ENCODE data around the gene CBR3. TPM values are rescaled to one million over a fixed set of nuclear protein-coding genes. Genes with fewer than 3 reads are reported as not detected.

CBR3 gene
- total and polyA plus RNA-seq, 4 donors, result 0.23 to 9.0 (median 4.7) TPM

- 52 to 72% methylated on average over 8 of the region's 8 CpGs for WGBS, 2 donors
- Histone ChIP-seq H3K27me3 (ENCODE audit: control insufficient read depth in 3 of 3, insufficient read depth in 3 of 3, low read length in 2 of 3) (no peaks in the 10 kb centered on the region), H3K4me1 (ENCODE audit: control insufficient read depth in 5 of 5, insufficient read depth in 5 of 5, low read length in 5 of 5) (peaks cover 0 to 8% (median 4%) of the 10 kb centered on the region in 5 donors), H3K9me3 (ENCODE audit: control insufficient read depth in 4 of 4, insufficient read depth in 3 of 4, low read length in 3 of 4) (no peaks in the 10 kb centered on the region), H3K4me3 (no peak overlapping the region), H3K27ac (ENCODE audit: low read depth in 1 of 2, low read length in 1 of 2) (peak overlapping the region; percentile 20 to 60), H3K36me3 (ENCODE audit: control insufficient read depth in 4 of 4, insufficient read depth in 4 of 4, low read length in 4 of 4) (no peaks in the 10 kb centered on the region), H3K9ac (ENCODE audit: insufficient read depth in 1 of 2, low read length in 2 of 2) (no peak overlapping the region)
- ATAC-seq (ENCODE audit: insufficient read depth, low FRiP score), result peak; percentile 65
- no peak for TF ChIP-seq CTCF (IDR thresholded peaks at IDR 0.05; ENCODE audit: control extremely low read depth, extremely low read depth)
- DNase-seq, result no peak
Measured at GRCh38 chr21:36188081-36188681, 53.3 kb downstream of the CBR3 start.

DNA sequence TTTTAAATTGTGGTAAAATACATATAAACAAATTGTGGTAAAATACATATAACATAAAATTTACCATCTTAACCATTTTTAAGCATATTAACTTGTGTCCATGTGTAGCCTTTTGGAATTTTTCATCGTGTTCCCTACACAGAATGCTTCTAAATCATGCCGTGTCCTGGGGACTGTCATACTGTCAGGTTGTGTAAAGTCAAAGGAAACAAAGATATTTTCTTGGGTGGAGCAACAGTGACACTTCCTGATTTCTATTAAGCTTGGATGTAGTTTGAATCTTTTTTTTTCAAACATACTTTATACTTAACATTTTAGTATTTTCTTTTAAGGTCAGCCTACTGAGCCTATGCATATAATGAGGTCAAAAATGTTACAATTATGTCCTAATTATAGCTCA lies 54.1 kb downstream of the CBR3 start:
- Histone ChIP-seq H3K27ac (ENCODE audit: low read depth in 1 of 2, low read length in 1 of 2) (no peak overlapping the region), H3K4me3 (no peak overlapping the region), H3K36me3 (ENCODE audit: control insufficient read depth in 4 of 4, insufficient read depth in 4 of 4, low read length in 4 of 4) (no peaks in the 10 kb centered on the region), H3K4me1 (ENCODE audit: control insufficient read depth in 5 of 5, insufficient read depth in 5 of 5, low read length in 5 of 5) (peaks cover 0 to 8% (median 4%) of the 10 kb centered on the region in 5 donors), H3K9me3 (ENCODE audit: control insufficient read depth in 4 of 4, insufficient read depth in 3 of 4, low read length in 3 of 4) (no peaks in the 10 kb centered on the region), H3K27me3 (ENCODE audit: control insufficient read depth in 3 of 3, insufficient read depth in 3 of 3, low read length in 2 of 3) (no peaks in the 10 kb centered on the region), H3K9ac (ENCODE audit: insufficient read depth in 1 of 2, low read length in 2 of 2) (no peak overlapping the region)
- 12 to 43% methylated on average over 2 of the region's 2 CpGs for WGBS, 2 donors
- DNase-seq (no peak), ATAC-seq (ENCODE audit: insufficient read depth, low FRiP score) (no peak)
- TF ChIP-seq CTCF (IDR thresholded peaks at IDR 0.05; ENCODE audit: control extremely low read depth, extremely low read depth), result no peak

GRCh38 chr21:36190736-36191135 lies 55.9 kb downstream of the CBR3 start:
- H3K27ac ChIP-seq (ENCODE audit: low read depth in 1 of 2, low read length in 1 of 2), result no peak overlapping the region
- ATAC-seq (ENCODE audit: insufficient read depth, low FRiP score) (no peak), DNase-seq (no peak)
- H3K4me3 ChIP-seq, result no peak overlapping the region
- H3K36me3 ChIP-seq (ENCODE audit: control insufficient read depth in 4 of 4, insufficient read depth in 4 of 4, low read length in 4 of 4), result no peaks in the 10 kb centered on the region
- no peak overlapping the region for H3K9ac ChIP-seq (ENCODE audit: insufficient read depth in 1 of 2, low read length in 2 of 2)
- peaks cover 0 to 8% (median 4%) of the 10 kb centered on the region in 5 donors for H3K4me1 ChIP-seq (ENCODE audit: control insufficient read depth in 5 of 5, insufficient read depth in 5 of 5, low read length in 5 of 5)
- 94 to 97% methylated on average over 4 of the region's 4 CpGs for WGBS, 2 donors
- H3K27me3 ChIP-seq (ENCODE audit: control insufficient read depth in 3 of 3, insufficient read depth in 3 of 3, low read length in 2 of 3), result no peaks in the 10 kb centered on the region
- no peak for TF ChIP-seq CTCF (IDR thresholded peaks at IDR 0.05; ENCODE audit: control extremely low read depth, extremely low read depth)
- no peaks in the 10 kb centered on the region for H3K9me3 ChIP-seq (ENCODE audit: control insufficient read depth in 4 of 4, insufficient read depth in 3 of 4, low read length in 3 of 4)

DNA sequence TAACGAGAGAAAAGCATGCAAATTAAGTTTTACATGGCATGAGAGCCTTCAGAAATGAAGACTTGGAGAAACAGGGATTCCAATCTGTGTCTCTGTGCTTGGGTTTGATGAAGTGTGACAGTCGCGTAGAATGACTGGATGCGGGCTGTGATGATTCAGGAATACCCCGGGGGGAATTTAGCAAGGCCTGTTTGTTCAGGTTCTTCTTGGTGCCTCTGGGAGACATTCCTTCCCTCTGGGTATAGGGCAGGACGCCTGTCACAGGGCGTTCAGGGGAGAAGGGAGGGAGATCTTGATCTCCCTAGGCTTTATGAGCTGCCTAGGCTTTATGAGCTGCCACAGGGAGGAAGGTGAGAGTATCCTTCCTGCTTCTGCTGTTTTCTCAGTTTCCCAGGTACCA lies 58.3 kb downstream of the CBR3 start:
- ATAC-seq (ENCODE audit: insufficient read depth, low FRiP score), result no peak

More for the DNA sequence above, 58.3 kb downstream of the CBR3 start:
- Histone ChIP-seq H3K4me1 (ENCODE audit: control insufficient read depth in 5 of 5, insufficient read depth in 5 of 5, low read length in 5 of 5) (peaks cover 0 to 3% (median 3%) of the 10 kb centered on the region in 5 donors), H3K27me3 (ENCODE audit: control insufficient read depth in 3 of 3, insufficient read depth in 3 of 3, low read length in 2 of 3) (no peaks in the 10 kb centered on the region), H3K9me3 (ENCODE audit: control insufficient read depth in 4 of 4, insufficient read depth in 3 of 4, low read length in 3 of 4) (no peaks in the 10 kb centered on the region), H3K36me3 (ENCODE audit: control insufficient read depth in 4 of 4, insufficient read depth in 4 of 4, low read length in 4 of 4) (no peaks in the 10 kb centered on the region), H3K27ac (ENCODE audit: low read depth in 1 of 2, low read length in 1 of 2) (no peak overlapping the region), H3K9ac (ENCODE audit: insufficient read depth in 1 of 2, low read length in 2 of 2) (no peak overlapping the region), H3K4me3 (no peak overlapping the region)
- WGBS, 2 donors, result 94% methylated on average over 7 of the region's 7 CpGs
- no peak for DNase-seq
- TF ChIP-seq CTCF (IDR thresholded peaks at IDR 0.05; ENCODE audit: control extremely low read depth, extremely low read depth), result no peak

Measured in lung (tissue), 12 donors.